Measurements from ENCODE around the gene SCAMP2. TPM values are rescaled to one million over a fixed set of nuclear protein-coding genes. Genes with fewer than 3 reads are reported as not detected.

The SCAMP2 gene
- total and polyA plus RNA-seq, 2 donors (not counting 1 experiment from before 2014, with no cell fraction given): 85.1 to 105 TPM

DNA sequence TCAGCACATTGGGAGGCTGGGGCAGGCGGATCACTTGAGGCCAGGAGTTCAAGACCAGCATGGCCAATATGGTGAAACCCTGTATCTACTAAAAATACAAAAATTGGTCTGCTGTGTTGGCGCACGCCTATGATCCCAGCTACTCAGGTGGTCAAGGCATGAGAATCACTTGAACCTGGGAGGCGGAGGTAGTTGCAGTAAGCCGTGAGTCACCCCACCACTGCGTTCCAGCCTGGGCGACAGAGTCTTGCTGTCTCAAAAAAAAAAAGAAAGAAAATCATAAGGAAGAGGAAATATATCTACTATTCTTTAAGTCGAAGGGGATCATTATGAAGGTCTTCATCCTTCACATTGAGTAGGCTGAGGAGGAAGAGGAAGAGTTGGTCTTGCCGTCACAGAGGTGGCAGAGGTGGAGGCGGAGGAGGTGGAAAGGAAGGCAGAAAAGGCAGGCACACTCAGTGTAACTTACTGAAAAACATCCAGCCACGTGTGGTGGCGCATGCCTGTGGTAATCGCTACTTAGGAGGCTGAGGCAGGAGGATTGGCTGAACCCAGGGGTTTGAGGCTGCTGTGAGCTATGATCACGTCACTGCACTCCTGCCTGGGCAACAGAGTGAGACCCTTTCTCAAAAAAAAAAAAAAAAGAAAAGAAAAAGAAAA is 77.1 kb downstream of the SCAMP2 start:
- peaks cover 85% of the 10 kb centered on the region for H3K4me1 Mint-ChIP-seq
- H3K27ac ChIP-seq (ENCODE audit: low read length in 2 of 2): peak overlapping the region; percentile 51 to 93
- no peaks in the 10 kb centered on the region for H3K9me3 ChIP-seq (ENCODE audit: control extremely low read depth in 1 of 3, control insufficient read depth in 2 of 3, insufficient read depth in 1 of 3, low read length in 2 of 3)
- H3K79me2 ChIP-seq (ENCODE audit: control insufficient read depth, insufficient read depth, low read length): peaks cover 97% of the 10 kb centered on the region
- DNase-seq (no peak), ATAC-seq (ENCODE audit: low read depth) (no peak)
- peak overlapping the region; percentile 79 for H3K27ac Mint-ChIP-seq
- intact Hi-C loops (cut with micrococcal nuclease): no loop called here
- CTCF ChIA-PET: interaction anchor here (0.7 to 37.1 kb wide), 5 partner anchors 16 to 163 kb away, joined by 3 to 2548 read pairs (median 37); partner anchors contain the start of gene CSK
- no peak overlapping the region for H2AFZ ChIP-seq (ENCODE audit: insufficient read depth, low read depth, low read length, poor library complexity, severe bottlenecking)
- WGBS (ENCODE audit: insufficient coverage): 89% methylated on average over 5 of the region's 14 CpGs
- H3K36me3 ChIP-seq (replicated peaks in 1 of 2; ENCODE audit: control extremely low read depth in 1 of 2, control insufficient read depth in 1 of 2, extremely low read depth in 1 of 2, insufficient read depth in 2 of 2, low read length in 1 of 2): peaks cover 0 to 83% of the 10 kb centered on the region in 2 experiments
- TF ChIP-seq EZH2 (IDR thresholded peaks at IDR 0.05; ENCODE audit: borderline replicate concordance, insufficient read depth, low read depth, low read length, poor library complexity, severe bottlenecking): no peak
- TF ChIP-seq, protein P1, sequence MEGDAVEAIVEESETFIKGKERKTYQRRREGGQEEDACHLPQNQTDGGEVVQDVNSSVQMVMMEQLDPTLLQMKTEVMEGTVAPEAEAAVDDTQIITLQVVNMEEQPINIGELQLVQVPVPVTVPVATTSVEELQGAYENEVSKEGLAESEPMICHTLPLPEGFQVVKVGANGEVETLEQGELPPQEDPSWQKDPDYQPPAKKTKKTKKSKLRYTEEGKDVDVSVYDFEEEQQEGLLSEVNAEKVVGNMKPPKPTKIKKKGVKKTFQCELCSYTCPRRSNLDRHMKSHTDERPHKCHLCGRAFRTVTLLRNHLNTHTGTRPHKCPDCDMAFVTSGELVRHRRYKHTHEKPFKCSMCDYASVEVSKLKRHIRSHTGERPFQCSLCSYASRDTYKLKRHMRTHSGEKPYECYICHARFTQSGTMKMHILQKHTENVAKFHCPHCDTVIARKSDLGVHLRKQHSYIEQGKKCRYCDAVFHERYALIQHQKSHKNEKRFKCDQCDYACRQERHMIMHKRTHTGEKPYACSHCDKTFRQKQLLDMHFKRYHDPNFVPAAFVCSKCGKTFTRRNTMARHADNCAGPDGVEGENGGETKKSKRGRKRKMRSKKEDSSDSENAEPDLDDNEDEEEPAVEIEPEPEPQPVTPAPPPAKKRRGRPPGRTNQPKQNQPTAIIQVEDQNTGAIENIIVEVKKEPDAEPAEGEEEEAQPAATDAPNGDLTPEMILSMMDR (IDR thresholded peaks at IDR 0.05): no peak
- peak overlapping the region; percentile 27 for H3K4me3 Mint-ChIP-seq
- peaks cover 94% of the 10 kb centered on the region for H4K20me1 ChIP-seq (ENCODE audit: control insufficient read depth, insufficient read depth, low read length, poor library complexity, severe bottlenecking)
- no peaks in the 10 kb centered on the region for H3K9me3 Mint-ChIP-seq (ENCODE audit: insufficient read depth)
- POLR2A ChIA-PET: interaction anchor here (0.6 to 15.8 kb wide), 3 partner anchors 18 to 142 kb away, joined by 3 to 572 read pairs (median 4); partner anchors contain the start of genes COX5A and CSK
- H3K4me1 ChIP-seq (ENCODE audit: control insufficient read depth in 2 of 2, insufficient read depth in 2 of 2, low read length in 2 of 2): peaks cover 95 to 99% of the 10 kb centered on the region in 2 donors
- no peak overlapping the region for H3K4me3 ChIP-seq (ENCODE audit: control extremely low read depth in 1 of 5, extremely low read depth in 1 of 5, insufficient read depth in 1 of 5, low read depth in 2 of 5, low read length in 4 of 5)
- peak overlapping the region; percentile 48 for H3K4me2 ChIP-seq (replicated peaks; ENCODE audit: low read depth, low read length, poor library complexity, severe bottlenecking)
- no peaks in the 10 kb centered on the region for H3K27me3 ChIP-seq (replicated peaks in 1 of 4; ENCODE audit: control extremely low read depth in 1 of 4, control insufficient read depth in 3 of 4, insufficient read depth in 4 of 4, low read length in 3 of 4)
- no peak overlapping the region for H3K9ac ChIP-seq (ENCODE audit: low read length)
- no peaks in the 10 kb centered on the region for H3K27me3 Mint-ChIP-seq

DNA sequence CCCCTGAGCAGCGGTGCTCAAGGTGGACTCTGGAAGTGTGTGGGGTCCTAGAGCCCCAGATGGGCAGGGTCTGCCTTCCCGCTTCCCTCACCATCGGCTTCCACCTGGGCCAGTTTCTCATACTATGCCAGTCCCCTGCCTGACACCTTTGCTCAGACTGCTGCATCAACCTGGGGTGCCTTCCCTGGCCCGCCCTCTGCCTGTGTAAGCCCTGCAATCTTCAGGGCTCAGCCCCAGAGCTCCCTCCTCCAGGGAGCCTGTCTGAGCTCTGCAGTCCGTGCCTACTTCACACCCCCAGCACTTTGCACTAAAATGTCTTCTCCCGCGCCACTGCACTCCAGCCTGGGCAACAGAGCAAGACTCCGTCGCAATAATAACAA is 78.2 kb downstream of the SCAMP2 start:
- H2AFZ ChIP-seq (ENCODE audit: insufficient read depth, low read depth, low read length, poor library complexity, severe bottlenecking): no peak overlapping the region
- ChIA-PET CTCF (interaction anchor here (1.7 to 37.1 kb wide), 5 partner anchors 0 to 162 kb away, joined by 4 to 2548 read pairs (median 117); partner anchors contain the start of genes CSK and LMAN1L), POLR2A (interaction anchor here (15.8 kb wide), 1 partner anchor 17 kb away, joined by 572 read pairs; the partner anchor contains the start of gene CSK)
- peaks cover 98% of the 10 kb centered on the region for H3K79me2 ChIP-seq (ENCODE audit: control insufficient read depth, insufficient read depth, low read length)
- intact Hi-C loops (cut with micrococcal nuclease): no loop called here
- peaks cover 0 to 74% of the 10 kb centered on the region in 2 experiments for H3K36me3 ChIP-seq (replicated peaks in 1 of 2; ENCODE audit: control extremely low read depth in 1 of 2, control insufficient read depth in 1 of 2, extremely low read depth in 1 of 2, insufficient read depth in 2 of 2, low read length in 1 of 2)
- peak overlapping the region; percentile 71 for H3K4me3 Mint-ChIP-seq
- ATAC-seq (ENCODE audit: low read depth): no peak
- no peak overlapping the region for H3K4me3 ChIP-seq (ENCODE audit: control extremely low read depth in 1 of 5, extremely low read depth in 1 of 5, insufficient read depth in 1 of 5, low read depth in 2 of 5, low read length in 4 of 5)
- H3K27me3 ChIP-seq (replicated peaks in 1 of 4; ENCODE audit: control extremely low read depth in 1 of 4, control insufficient read depth in 3 of 4, insufficient read depth in 4 of 4, low read length in 3 of 4): no peaks in the 10 kb centered on the region
- WGBS (ENCODE audit: insufficient coverage): 77% methylated on average over 5 of the region's 9 CpGs
- H3K27me3 Mint-ChIP-seq: no peaks in the 10 kb centered on the region
- no peak for TF ChIP-seq EZH2 (IDR thresholded peaks at IDR 0.05; ENCODE audit: borderline replicate concordance, insufficient read depth, low read depth, low read length, poor library complexity, severe bottlenecking)
- TF ChIP-seq, protein P1 (IDR thresholded peaks at IDR 0.05): no peak
- no peaks in the 10 kb centered on the region for H3K9me3 ChIP-seq (ENCODE audit: control extremely low read depth in 1 of 3, control insufficient read depth in 2 of 3, insufficient read depth in 1 of 3, low read length in 2 of 3)
- peaks cover 91% of the 10 kb centered on the region for H3K4me1 Mint-ChIP-seq
- peaks cover 83% of the 10 kb centered on the region for H4K20me1 ChIP-seq (ENCODE audit: control insufficient read depth, insufficient read depth, low read length, poor library complexity, severe bottlenecking)
- no peak overlapping the region for H3K9ac ChIP-seq (ENCODE audit: low read length)
- H3K4me1 ChIP-seq (ENCODE audit: control insufficient read depth in 2 of 2, insufficient read depth in 2 of 2, low read length in 2 of 2): peaks cover 96 to 99% of the 10 kb centered on the region in 2 donors
- DNase-seq: no peak
- H3K27ac ChIP-seq (ENCODE audit: low read length in 2 of 2): peak overlapping the region; percentile 39 to 93
- H3K9me3 Mint-ChIP-seq (ENCODE audit: insufficient read depth): no peaks in the 10 kb centered on the region
- peak overlapping the region; percentile 74 for H3K27ac Mint-ChIP-seq
- peak overlapping the region; percentile 91 for H3K4me2 ChIP-seq (replicated peaks; ENCODE audit: low read depth, low read length, poor library complexity, severe bottlenecking)

Data from B cell (primary cell).